DMS153 treated with DMSO at 0.1 percent for 48 hours (cell line): ENCODE data around the gene TACC2.

Experiments used
- DNase-seq: peaks from one replicate; lab custom pipeline; 2025; ENCODE audit not compliant: unreplicated experiment; lab: John Stamatoyannopoulos, UW

The TACC2 gene

GRCh38 chr10:122029499-122030199 lies 40.7 kb downstream of the TACC2 start:
- no peak for DNase-seq

GRCh38 chr10:122030200-122030552 lies 41.2 kb downstream of the TACC2 start:
- no peak for DNase-seq

- DNase-seq = no peak
Observed at GRCh38 chr10:122033224-122033926, 44.4 kb downstream of the TACC2 start.

GRCh38 chr10:122034149-122034756 lies 45.3 kb downstream of the TACC2 start:
- DNase-seq = no peak

DNA sequence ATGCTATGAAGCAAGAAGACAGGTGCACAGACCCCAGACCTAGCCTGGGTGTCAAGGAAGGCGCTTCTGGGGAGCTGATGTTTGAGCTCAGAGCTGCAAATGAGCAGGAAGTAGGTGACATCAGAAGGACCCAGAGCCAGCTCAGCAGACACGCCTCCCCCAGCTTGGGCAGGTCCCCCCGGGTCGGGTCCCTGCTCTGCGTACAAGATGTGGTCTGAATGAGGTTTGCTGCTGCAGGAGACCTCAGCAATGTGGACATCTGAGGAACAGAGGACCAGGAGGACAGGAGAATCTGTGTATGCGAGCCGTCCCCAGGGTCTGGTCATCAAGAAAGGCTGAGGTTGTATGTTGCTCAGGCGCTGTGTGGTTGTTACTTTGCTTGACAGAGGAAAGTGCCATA lies 51.8 kb downstream of the TACC2 start:
- no peak for DNase-seq

DNA sequence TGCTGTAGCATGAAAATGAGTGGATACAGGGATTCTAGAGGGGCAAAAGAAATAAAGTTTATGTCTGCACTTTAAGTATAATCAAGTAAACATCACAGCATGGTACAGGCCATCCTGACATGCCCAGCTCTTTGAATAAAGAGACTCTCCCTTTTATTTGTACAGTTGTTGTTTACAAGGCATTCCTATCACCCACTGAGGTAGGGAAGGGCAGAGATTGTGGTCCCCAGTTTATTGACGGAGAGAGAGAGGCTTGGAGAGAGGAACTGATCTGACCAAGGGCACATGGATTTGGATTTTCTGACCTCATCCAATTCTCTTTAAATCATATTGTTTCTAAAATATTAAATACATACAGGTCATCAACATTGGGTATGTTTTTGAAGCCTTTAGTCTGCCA lies 53.9 kb downstream of the TACC2 start:
- DNase-seq = no peak

- peak; percentile 15 for DNase-seq
Observed at GRCh38 chr10:122044045-122044661, 55.2 kb downstream of the TACC2 start.

GRCh38 chr10:122044713-122045112 lies 55.8 kb downstream of the TACC2 start:
- no peak for DNase-seq

DNA sequence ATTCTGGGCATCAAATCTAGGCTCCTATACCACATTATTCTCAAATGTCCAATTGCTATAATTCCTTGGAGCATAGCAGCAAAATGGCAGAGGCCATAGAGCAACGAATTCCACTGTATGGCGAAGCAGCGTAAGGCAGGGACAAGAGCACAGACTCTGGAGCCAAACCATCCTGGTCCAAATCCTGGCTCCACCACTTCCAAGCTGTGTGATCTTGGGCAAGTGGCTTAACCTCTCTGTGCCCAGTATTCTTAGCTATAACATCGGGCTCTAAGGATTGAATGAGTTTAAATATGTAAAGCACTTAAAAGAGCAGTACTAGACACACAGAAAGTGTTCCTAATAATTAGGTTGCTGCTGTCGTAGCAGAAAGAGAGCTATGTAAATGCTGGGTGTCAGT lies 56.2 kb downstream of the TACC2 start:
- DNase-seq = no peak

DNA sequence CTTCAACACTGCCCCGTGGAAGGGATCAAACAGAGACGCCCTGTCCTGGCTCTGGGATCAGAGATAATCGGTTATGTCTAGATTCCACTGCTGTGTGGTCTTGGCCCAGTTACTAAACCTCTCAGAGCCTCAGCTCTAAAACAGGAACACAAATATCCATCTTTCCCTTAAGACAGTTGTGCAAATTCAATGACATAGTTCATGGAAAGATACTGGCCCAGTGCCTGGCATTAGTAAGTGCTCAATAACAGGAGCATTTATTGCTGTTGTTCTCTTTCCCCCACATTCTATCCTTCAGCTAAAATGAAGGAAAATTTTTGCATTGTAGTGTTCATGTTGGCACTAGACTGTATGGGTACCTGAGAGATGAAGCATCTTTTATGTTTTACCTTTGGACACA lies 58.6 kb downstream of the TACC2 start:
- DNase-seq = no peak

DNA sequence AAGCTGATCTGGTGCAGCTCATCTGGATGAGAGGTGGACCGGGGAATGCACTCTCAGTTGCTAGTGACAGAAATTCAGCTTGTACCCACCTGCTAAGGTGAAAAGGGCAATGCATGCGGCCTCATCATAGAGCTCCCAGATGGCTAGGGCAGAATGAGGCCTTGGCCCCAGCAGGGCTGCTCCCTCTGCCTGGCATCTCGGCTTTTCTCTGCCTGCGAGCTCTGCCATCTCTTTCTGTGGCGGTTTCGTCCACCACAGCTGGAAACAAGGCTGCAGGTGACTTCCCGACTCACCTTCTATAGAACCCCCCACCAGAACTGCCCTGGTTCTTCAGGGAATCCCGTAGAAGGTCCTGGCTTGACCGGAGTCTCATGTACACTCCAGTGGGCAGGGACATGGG lies 60.1 kb downstream of the TACC2 start:
- no peak for DNase-seq

- DNase-seq = no peak
Observed at GRCh38 chr10:122050311-122050710, 61.3 kb downstream of the TACC2 start.

- DNase-seq = no peak
Observed at GRCh38 chr10:122050811-122051210, 61.8 kb downstream of the TACC2 start.

- DNase-seq = no peak
Observed at GRCh38 chr10:122051609-122052385, 62.8 kb downstream of the TACC2 start.

DNA sequence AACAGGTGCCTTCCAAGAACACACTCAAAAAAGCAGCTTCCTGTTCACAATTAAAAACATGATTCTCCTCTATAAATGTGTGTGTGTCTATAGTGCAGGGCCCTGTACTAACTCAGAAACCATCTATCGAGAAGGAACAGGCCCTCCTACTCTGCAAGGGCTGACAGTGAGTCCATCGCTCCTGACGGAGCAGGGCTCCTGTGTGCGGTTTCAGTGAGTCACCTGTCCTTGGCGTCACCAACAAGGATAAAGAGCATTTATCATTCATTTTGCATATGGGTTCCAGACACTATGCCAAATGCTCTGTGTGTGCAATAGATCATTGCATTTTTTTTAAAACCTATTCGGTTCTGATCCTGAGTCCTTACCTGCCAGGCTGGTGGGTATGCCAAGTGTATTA lies 63.7 kb downstream of the TACC2 start:
- no peak for DNase-seq

DNA sequence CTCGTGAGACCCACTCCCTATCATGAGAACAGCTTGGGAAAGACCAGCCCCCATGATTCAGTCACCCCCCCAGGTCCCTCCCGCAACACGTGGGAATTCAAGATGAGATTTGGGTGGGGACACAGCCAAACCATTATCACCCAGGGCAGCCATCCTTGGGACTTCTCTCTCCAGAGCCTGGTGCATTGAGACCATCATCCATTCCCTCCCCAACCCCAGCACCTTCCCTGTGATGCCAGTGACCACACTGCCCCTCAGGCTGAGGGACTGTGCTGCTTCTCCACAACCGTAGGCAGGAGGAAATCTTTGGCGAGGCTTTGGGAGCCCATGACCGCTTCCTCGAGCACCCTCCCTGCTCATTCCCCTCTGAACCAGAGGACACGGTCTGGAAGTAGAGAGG lies 64.4 kb downstream of the TACC2 start:
- no peak for DNase-seq

DNA sequence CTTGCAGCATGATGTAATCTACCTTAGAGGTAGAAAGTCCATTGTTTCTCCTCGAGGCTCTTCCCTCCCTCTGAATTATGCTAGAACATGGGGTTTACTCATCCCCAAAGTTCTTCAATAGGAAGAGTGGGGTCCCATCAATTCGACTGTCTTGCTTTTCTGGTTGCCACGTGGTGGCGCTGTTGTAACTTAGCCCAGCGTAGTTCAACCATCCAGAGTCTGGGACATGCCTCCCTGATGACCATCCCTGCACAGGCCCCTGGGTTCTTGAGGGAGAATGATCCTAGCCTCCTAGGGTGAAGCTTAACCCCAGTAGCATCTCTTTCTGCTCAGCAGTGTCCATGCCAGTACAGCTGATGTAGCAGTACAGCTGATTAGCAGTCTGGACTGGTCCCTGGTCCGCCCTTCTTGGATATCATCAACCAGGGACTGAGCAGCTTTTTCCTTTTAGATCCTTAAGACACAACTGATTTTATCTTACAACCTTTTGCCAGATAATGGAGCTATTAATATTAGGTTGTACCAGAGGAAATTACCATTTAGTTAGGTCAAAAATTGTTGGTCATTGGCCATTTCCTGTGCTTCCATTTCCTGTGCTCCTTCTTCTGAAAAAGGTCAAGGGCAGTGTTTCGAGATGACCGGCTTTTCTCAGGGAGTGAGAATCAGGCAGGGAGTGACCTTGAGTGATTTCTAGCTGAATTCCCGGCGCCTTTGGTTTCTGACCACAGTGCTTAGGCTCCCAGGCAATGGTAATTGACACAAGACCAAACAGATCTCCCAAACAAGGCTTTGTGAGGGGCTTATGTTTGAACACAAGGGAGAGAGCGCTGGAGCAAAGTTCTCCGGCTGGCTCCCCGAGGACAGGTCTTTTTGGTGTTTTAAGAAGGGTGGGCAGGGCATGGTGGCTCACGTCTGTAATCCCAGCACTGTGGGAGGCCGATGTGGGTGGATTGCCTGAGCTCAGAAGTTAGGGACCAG lies 65.4 kb downstream of the TACC2 start:
- DNase-seq = no peak

GRCh38 chr10:122055252-122055651 lies 66.3 kb downstream of the TACC2 start:
- no peak for DNase-seq

DNA sequence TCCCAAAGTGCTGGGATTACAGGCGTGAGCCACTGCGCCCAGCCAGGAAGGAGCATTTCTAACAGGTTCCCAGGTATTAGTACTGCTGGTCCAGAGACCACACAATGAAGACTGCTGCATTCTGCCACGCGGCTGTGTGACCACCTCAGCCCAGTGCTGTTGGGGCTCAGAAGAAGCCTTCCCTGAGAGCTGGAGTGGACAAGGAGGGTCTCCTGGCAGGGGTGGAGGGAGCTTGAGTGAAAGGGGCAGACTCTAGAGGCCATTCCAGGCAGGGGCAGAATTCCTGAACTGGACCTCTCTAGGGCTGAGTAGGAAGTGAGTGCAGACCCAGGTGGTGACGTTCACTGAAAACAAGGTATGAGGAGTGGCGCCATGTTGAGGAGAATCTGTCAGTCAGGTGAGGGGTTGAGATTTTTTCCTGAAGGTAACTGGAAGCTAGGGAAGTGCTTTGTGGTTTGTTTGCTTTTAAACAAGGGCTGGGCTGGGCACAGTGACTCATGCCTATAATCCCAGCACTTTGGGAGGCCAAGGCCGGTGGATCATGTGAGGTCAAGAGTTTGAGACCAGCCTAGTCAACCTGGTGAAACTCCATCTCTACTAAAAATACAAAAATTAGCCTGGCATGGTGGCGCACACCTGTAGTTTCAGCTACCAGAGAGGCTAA lies 67.6 kb downstream of the TACC2 start:
- no peak for DNase-seq
